HepG2 (cell line): Measurements from ENCODE around the gene GANC. TPM values are rescaled to one million over a fixed set of nuclear protein-coding genes. Genes with fewer than 3 reads are reported as not detected.

ENCODE experiments used
- ARNT2 ChIP-seq: sonication (generic); formaldehyde crosslinking; IDR thresholded peaks from 2 replicates; pipeline ENCODE4 v1.8.0; 2022; ENCODE audit warnings: mild to moderate bottlenecking, low read depth, missing genetic modification reagents, moderate library complexity
- ATF7 ChIP-seq, 2 experiments: fragments of 450-650 bp in 1 of 2; sonication (generic) in 1 of 2; formaldehyde crosslinking in 1 of 2; IDR thresholded peaks; 2 replicates each; pipeline versions ENCODE4 v1.4.0 to v1.6.1; 2016 to 2020; ENCODE audit warnings: antibody characterized with exemption in 1 of 2, mild to moderate bottlenecking in 1 of 2, missing genetic modification reagents in 1 of 2
- GABPA ChIP-seq, 2 experiments: IDR thresholded peaks; 2 replicates each; pipeline ENCODE4 v1.6.1; 2011 to 2016; ENCODE audit warnings: low read depth in 2 of 2, low read length in 1 of 2, missing biosample characterization in 1 of 2, missing genetic modification characterization in 1 of 2
- HNF4A ChIP-seq: sonication (generic); formaldehyde crosslinking; IDR thresholded peaks from 2 replicates; pipeline ENCODE4 v1.4.0; 2020; ENCODE audit warnings: missing genetic modification reagents
- HNF4G ChIP-seq, 2 experiments: sonication (generic) in 1 of 2; formaldehyde crosslinking in 1 of 2; IDR thresholded peaks; 2 replicates each; pipeline versions ENCODE4 v1.4.0 to v1.6.1; 2011 to 2020; ENCODE audit warnings: borderline replicate concordance in 2 of 2, low read depth in 2 of 2, mild to moderate bottlenecking in 2 of 2, low read length in 1 of 2, missing genetic modification reagents in 1 of 2, moderate library complexity in 1 of 2
- MXD4 ChIP-seq: IDR thresholded peaks from 2 replicates; pipeline ENCODE4 v1.6.1; 2016; ENCODE audit warnings: mild to moderate bottlenecking, missing biosample characterization, missing genetic modification reagents
- SCMH1 ChIP-seq: sonication (generic); formaldehyde crosslinking; IDR thresholded peaks from 2 replicates; pipeline ENCODE4 v1.9.0; 2021; ENCODE audit warnings: missing genetic modification reagents, mild to moderate bottlenecking, borderline replicate concordance
- YEATS2 ChIP-seq: sonication (generic); formaldehyde crosslinking; IDR thresholded peaks from 2 replicates; pipeline ENCODE4 v1.4.0; 2020; ENCODE audit warnings: missing genetic modification reagents, borderline replicate concordance
- ZIK1 ChIP-seq: sonication (generic); formaldehyde crosslinking; IDR thresholded peaks from 2 replicates; pipeline ENCODE4 v1.5.0; 2020; ENCODE audit warnings: mild to moderate bottlenecking, low read depth, missing genetic modification reagents, borderline replicate concordance
- ZNF446 ChIP-seq: sonication (generic); formaldehyde crosslinking; IDR thresholded peaks from 2 replicates; pipeline ENCODE4 v1.5.0; 2020; ENCODE audit warnings: mild to moderate bottlenecking, missing genetic modification reagents
- ZSCAN21 ChIP-seq: sonication (generic); formaldehyde crosslinking; IDR thresholded peaks from 2 replicates; pipeline ENCODE4 v1.8.0; 2022; ENCODE audit warnings: mild to moderate bottlenecking, missing genetic modification reagents, moderate library complexity, borderline replicate concordance
- polyA plus RNA-seq, 8 experiments: library from polyadenylated mRNA; depleted of rRNA in 3 of 8; stranded (reverse) in 7 of 8; unstranded in 1 of 8; fragments of >200 nt; fragmentation: Illumina TruSeq in 4 of 8; extraction: Trizol in 4 of 8; gene quantifications; 2 replicates each; pipeline versions ENCODE4 v1.2.1 to v1.2.3, GENCODE V29; 2011 to 2016; ENCODE audit warnings: low read depth in 4 of 8, missing spikeins in 1 of 8, mixed read lengths in 1 of 8; ENCODE audit not compliant: insufficient read depth in 1 of 8
- total RNA-seq, 5 experiments: library from RNA; depleted of rRNA; stranded (reverse); fragments of >200 nt; fragmentation: Illumina TruSeq; extraction: Trizol; gene quantifications; 2 replicates each; pipeline ENCODE4 v1.2.3, GENCODE V29; 2016; ENCODE audit warnings: low read depth in 1 of 5
- TF ChIP-seq, protein P1 (sequence below): sonication (generic); formaldehyde crosslinking; conservative IDR thresholded peaks from 2 replicates; pipeline ENCODE4 v1.8.0; 2022; ENCODE audit warnings: mild to moderate bottlenecking, moderate library complexity, missing genetic modification reagents
- TF ChIP-seq, protein P2 (sequence below): sonication (generic); formaldehyde crosslinking; conservative IDR thresholded peaks from 2 replicates; pipeline ENCODE4 v1.8.0; 2022; ENCODE audit warnings: missing genetic modification reagents
- TF ChIP-seq, protein P3 (sequence below): sonication (generic); formaldehyde crosslinking; IDR thresholded peaks from 2 replicates; pipeline ENCODE4 v1.4.0; 2020; ENCODE audit warnings: missing genetic modification reagents
- TF ChIP-seq, protein P4 (sequence below): IDR thresholded peaks from 2 replicates; pipeline ENCODE4 v1.6.1; 2016; ENCODE audit warnings: low read depth, borderline replicate concordance
- TF ChIP-seq, protein P5 (sequence below): sonication (generic); formaldehyde crosslinking; IDR thresholded peaks from 2 replicates; pipeline ENCODE4 v1.4.0; 2020; ENCODE audit warnings: missing genetic modification reagents

Gene GANC
- total and polyA plus RNA-seq, 2 of the 13 experiments (the other 11 are each of a cell fraction or from before 2014, with no cell fraction given), result 17.0 to 21.0 TPM

DNA sequence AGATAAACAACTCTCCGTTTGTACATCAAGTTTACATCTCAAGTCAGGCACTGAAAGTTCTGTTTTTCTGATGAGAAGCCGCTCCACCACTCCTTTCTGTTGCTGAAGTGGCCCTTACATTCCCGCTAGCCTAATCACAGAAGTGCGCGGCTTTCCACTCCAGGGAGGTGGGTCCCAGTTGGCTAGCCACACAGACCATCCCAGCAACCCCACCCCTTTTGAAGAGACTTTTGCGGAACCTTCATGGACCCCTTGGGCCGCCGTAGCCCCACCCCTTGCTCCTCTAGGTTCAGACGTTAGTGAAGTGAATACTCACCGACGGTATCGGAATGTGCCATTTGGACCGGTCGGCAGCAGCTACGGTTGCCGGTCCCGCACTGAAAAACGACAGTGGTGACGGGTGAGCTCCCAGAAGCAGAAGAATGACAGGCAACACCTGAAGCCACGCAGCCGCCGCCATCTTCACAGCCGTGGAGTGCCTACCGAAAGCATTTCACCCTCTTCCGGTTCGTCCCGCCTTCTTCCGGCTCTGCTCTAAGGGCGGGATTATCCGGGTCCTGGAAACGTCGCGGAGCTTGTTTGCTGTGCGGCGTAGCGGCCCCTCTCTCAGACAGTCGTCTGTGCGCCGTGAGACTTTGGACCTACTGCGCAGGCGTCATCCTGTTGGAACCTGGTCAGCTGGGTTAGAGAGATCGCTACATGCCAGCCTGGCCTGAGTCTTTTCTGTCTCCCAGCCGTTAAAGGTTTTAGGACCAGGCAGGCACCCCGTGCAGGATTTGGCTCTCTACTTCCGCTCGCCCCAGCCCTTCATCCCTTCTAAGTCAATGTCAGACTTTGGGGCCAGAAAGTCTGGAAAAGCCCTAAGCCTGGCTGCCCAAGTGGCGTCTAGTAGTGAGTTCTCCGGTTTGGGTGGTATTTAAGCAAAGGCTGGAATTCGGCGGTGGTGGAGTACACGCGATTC is at the start of gene GANC, which contains the start of gene TMEM87A (continued):
- TF ChIP-seq HNF4A (CRISPR knock-in tag), result peak; percentile 59
- TF ChIP-seq HNF4G (IDR thresholded peaks at IDR 0.05; ENCODE audit: borderline replicate concordance, low read depth, low read length), result peak; percentile 60; the same call in 1 of the 2 replicates
- TF ChIP-seq HNF4G (CRISPR knock-in tag; IDR thresholded peaks at IDR 0.05; ENCODE audit: borderline replicate concordance, low read depth), result no peak
- TF ChIP-seq, protein P1, sequence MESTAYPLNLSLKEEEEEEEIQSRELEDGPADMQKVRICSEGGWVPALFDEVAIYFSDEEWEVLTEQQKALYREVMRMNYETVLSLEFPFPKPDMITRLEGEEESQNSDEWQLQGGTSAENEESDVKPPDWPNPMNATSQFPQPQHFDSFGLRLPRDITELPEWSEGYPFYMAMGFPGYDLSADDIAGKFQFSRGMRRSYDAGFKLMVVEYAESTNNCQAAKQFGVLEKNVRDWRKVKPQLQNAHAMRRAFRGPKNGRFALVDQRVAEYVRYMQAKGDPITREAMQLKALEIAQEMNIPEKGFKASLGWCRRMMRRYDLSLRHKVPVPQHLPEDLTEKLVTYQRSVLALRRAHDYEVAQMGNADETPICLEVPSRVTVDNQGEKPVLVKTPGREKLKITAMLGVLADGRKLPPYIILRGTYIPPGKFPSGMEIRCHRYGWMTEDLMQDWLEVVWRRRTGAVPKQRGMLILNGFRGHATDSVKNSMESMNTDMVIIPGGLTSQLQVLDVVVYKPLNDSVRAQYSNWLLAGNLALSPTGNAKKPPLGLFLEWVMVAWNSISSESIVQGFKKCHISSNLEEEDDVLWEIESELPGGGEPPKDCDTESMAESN (CRISPR knock-in tag), result peak; percentile 64; the same call in 1 of the 2 replicates
- TF ChIP-seq, protein P2, sequence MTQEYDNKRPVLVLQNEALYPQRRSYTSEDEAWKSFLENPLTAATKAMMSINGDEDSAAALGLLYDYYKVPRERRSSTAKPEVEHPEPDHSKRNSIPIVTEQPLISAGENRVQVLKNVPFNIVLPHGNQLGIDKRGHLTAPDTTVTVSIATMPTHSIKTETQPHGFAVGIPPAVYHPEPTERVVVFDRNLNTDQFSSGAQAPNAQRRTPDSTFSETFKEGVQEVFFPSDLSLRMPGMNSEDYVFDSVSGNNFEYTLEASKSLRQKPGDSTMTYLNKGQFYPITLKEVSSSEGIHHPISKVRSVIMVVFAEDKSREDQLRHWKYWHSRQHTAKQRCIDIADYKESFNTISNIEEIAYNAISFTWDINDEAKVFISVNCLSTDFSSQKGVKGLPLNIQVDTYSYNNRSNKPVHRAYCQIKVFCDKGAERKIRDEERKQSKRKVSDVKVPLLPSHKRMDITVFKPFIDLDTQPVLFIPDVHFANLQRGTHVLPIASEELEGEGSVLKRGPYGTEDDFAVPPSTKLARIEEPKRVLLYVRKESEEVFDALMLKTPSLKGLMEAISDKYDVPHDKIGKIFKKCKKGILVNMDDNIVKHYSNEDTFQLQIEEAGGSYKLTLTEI, result no peak
- peak; percentile 95 for TF ChIP-seq YEATS2
- TF ChIP-seq MXD4 (CRISPR knock-in tag), result 0 out of 2 replicates have a peak, but pooled peaks have one; percentile 34
- 0 out of 2 replicates have a peak, but pooled peaks have one; percentile 18 for TF ChIP-seq ZNF446 (CRISPR knock-in tag)
- TF ChIP-seq ZIK1 (CRISPR knock-in tag), result no peak
- TF ChIP-seq ARNT2 (CRISPR knock-in tag), result peak; percentile 43; the same call in 1 of the 2 replicates
- TF ChIP-seq, protein P3, sequence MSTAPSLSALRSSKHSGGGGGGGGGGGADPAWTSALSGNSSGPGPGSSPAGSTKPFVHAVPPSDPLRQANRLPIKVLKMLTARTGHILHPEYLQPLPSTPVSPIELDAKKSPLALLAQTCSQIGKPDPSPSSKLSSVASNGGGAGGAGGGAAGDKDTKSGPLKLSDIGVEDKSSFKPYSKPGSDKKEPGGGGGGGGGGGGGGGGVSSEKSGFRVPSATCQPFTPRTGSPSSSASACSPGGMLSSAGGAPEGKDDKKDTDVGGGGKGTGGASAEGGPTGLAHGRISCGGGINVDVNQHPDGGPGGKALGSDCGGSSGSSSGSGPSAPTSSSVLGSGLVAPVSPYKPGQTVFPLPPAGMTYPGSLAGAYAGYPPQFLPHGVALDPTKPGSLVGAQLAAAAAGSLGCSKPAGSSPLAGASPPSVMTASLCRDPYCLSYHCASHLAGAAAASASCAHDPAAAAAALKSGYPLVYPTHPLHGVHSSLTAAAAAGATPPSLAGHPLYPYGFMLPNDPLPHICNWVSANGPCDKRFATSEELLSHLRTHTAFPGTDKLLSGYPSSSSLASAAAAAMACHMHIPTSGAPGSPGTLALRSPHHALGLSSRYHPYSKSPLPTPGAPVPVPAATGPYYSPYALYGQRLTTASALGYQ, result peak; percentile 56; the same call in 1 of the 2 replicates
- TF ChIP-seq, protein P4, sequence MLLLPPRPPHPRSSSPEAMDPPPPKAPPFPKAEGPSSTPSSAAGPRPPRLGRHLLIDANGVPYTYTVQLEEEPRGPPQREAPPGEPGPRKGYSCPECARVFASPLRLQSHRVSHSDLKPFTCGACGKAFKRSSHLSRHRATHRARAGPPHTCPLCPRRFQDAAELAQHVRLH, result peak; percentile 67; the same call in 1 of the 2 replicates
- TF ChIP-seq ZSCAN21 (CRISPR knock-in tag), result peak; percentile 79; the same call in 1 of the 2 replicates
- TF ChIP-seq GABPA (IDR thresholded peaks at IDR 0.05; ENCODE audit: low read depth, low read length), result peak; percentile 84
- peak; percentile 95 for TF ChIP-seq GABPA (CRISPR knock-in tag; IDR thresholded peaks at IDR 0.05; ENCODE audit: low read depth)
- TF ChIP-seq, protein P5, sequence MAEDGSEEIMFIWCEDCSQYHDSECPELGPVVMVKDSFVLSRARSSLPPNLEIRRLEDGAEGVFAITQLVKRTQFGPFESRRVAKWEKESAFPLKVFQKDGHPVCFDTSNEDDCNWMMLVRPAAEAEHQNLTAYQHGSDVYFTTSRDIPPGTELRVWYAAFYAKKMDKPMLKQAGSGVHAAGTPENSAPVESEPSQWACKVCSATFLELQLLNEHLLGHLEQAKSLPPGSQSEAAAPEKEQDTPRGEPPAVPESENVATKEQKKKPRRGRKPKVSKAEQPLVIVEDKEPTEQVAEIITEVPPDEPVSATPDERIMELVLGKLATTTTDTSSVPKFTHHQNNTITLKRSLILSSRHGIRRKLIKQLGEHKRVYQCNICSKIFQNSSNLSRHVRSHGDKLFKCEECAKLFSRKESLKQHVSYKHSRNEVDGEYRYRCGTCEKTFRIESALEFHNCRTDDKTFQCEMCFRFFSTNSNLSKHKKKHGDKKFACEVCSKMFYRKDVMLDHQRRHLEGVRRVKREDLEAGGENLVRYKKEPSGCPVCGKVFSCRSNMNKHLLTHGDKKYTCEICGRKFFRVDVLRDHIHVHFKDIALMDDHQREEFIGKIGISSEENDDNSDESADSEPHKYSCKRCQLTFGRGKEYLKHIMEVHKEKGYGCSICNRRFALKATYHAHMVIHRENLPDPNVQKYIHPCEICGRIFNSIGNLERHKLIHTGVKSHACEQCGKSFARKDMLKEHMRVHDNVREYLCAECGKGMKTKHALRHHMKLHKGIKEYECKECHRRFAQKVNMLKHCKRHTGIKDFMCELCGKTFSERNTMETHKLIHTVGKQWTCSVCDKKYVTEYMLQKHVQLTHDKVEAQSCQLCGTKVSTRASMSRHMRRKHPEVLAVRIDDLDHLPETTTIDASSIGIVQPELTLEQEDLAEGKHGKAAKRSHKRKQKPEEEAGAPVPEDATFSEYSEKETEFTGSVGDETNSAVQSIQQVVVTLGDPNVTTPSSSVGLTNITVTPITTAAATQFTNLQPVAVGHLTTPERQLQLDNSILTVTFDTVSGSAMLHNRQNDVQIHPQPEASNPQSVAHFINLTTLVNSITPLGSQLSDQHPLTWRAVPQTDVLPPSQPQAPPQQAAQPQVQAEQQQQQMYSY, result no peak
- TF ChIP-seq SCMH1 (CRISPR knock-in tag), result no peak
- no peak for TF ChIP-seq ATF7 (IDR thresholded peaks at IDR 0.05)
- no peak for TF ChIP-seq ATF7 (CRISPR knock-in tag; IDR thresholded peaks at IDR 0.05)
